Parathyroid adenoma (tissue), 2 donors: ENCODE results near the gene CDK13.
"Not testable (repeated sequence)": the region's sequence is repeated elsewhere in the genome, so short reads cannot be mapped to it uniquely, and the experiment has no call there.

Experiments
- H2AFZ ChIP-seq: fragments of 300-600 bp; sonication (generic); one replicate; pipeline ENCODE4 v1.7.0; 2017; ENCODE audit warnings: antibody characterized with exemption, mild to moderate bottlenecking
- H3K27ac ChIP-seq: fragments of 300-600 bp; sonication (generic); one replicate; pipeline ENCODE4 v1.7.0; 2017
- H3K27me3 ChIP-seq: fragments of 300-600 bp; sonication (generic); one replicate; pipeline ENCODE4 v1.7.0; 2017; ENCODE audit warnings: low read length; ENCODE audit not compliant: control insufficient read depth, insufficient read depth
- H3K36me3 ChIP-seq: fragments of 300-600 bp; sonication (generic); one replicate; pipeline ENCODE4 v1.7.0; 2017; ENCODE audit warnings: low read length; ENCODE audit not compliant: control insufficient read depth, insufficient read depth
- H3K4me1 ChIP-seq: fragments of 300-600 bp; sonication (generic); one replicate; pipeline ENCODE4 v1.7.0; 2017; ENCODE audit warnings: control low read depth
- H3K4me2 ChIP-seq: fragments of 300-600 bp; sonication (generic); one replicate; pipeline ENCODE4 v1.7.0; 2017; ENCODE audit warnings: low read length
- H3K4me3 ChIP-seq: fragments of 300-600 bp; sonication (generic); one replicate; pipeline ENCODE4 v1.7.0; 2017; ENCODE audit warnings: low read depth, low read length
- H3K79me2 ChIP-seq: fragments of 300-600 bp; sonication (generic); one replicate; pipeline ENCODE4 v1.7.0; 2017; ENCODE audit warnings: control low read depth
- H3K9ac ChIP-seq: fragments of 300-600 bp; sonication (generic); one replicate; pipeline ENCODE4 v1.7.0; 2017; ENCODE audit warnings: mild to moderate bottlenecking
- H3K9me3 ChIP-seq: fragments of 300-600 bp; sonication (generic); one replicate; pipeline ENCODE4 v1.7.0; 2017; ENCODE audit warnings: low read length; ENCODE audit not compliant: control insufficient read depth
- CTCF ChIP-seq: fragments of 300-600 bp; sonication (generic); IDR thresholded peaks from one replicate; pipeline ENCODE4 v1.7.0; 2017; ENCODE audit warnings: antibody characterized with exemption, mild to moderate bottlenecking
- donor health status: primary hyperparathyroidism.

CDK13 gene

GRCh38 chr7:39910108-39910869 is 39.8 kb upstream of the CDK13 start:
- Histone ChIP-seq H3K9ac (no peak overlapping the region), H3K27ac (no peak overlapping the region), H2AFZ (no peak overlapping the region), H3K4me3 (no peak overlapping the region), H3K9me3 (no peaks in the 10 kb centered on the region), H3K79me2 (no peaks in the 10 kb centered on the region), H3K36me3 (no peaks in the 10 kb centered on the region), H3K4me1 (no peaks in the 10 kb centered on the region), H3K27me3 (no peaks in the 10 kb centered on the region), H3K4me2 (no peak overlapping the region)
- TF ChIP-seq CTCF = no peak

GRCh38 chr7:39911167-39911566 is 38.9 kb upstream of the CDK13 start:
- Histone ChIP-seq H3K27me3 (no peaks in the 10 kb centered on the region), H2AFZ (no peak overlapping the region), H3K4me2 (no peak overlapping the region), H3K4me3 (no peak overlapping the region), H3K79me2 (no peaks in the 10 kb centered on the region), H3K4me1 (no peaks in the 10 kb centered on the region), H3K27ac (no peak overlapping the region), H3K9me3 (no peaks in the 10 kb centered on the region), H3K36me3 (no peaks in the 10 kb centered on the region), H3K9ac (no peak overlapping the region)
- no peak for TF ChIP-seq CTCF

GRCh38 chr7:39915847-39916246 is 34.2 kb upstream of the CDK13 start:
- H3K4me1 ChIP-seq, H3K4me2 ChIP-seq, H3K79me2 ChIP-seq, H2AFZ ChIP-seq, H3K9me3 ChIP-seq, H3K27ac ChIP-seq, H3K27me3 ChIP-seq, H3K4me3 ChIP-seq, H3K9ac ChIP-seq, H3K36me3 ChIP-seq: not testable (repeated sequence)

GRCh38 chr7:39919646-39920045 is 30.4 kb upstream of the CDK13 start:
- no peaks in the 10 kb centered on the region for H3K9me3 ChIP-seq
- H2AFZ ChIP-seq = no peak overlapping the region
- no peak overlapping the region for H3K27ac ChIP-seq
- H3K36me3 ChIP-seq = no peaks in the 10 kb centered on the region
- no peak overlapping the region for H3K4me2 ChIP-seq
- H3K27me3 ChIP-seq = no peaks in the 10 kb centered on the region
- H3K4me3 ChIP-seq = no peak overlapping the region
- no peak overlapping the region for H3K9ac ChIP-seq
- no peak for TF ChIP-seq CTCF
- no peaks in the 10 kb centered on the region for H3K4me1 ChIP-seq
- no peaks in the 10 kb centered on the region for H3K79me2 ChIP-seq

- no peaks in the 10 kb centered on the region for H3K36me3 ChIP-seq
- no peaks in the 10 kb centered on the region for H3K27me3 ChIP-seq
- no peaks in the 10 kb centered on the region for H3K4me1 ChIP-seq
- no peaks in the 10 kb centered on the region for H3K79me2 ChIP-seq
- H3K27ac ChIP-seq = no peak overlapping the region
- H3K9ac ChIP-seq = no peak overlapping the region
- TF ChIP-seq CTCF = no peak
- H3K9me3 ChIP-seq = no peaks in the 10 kb centered on the region
- no peak overlapping the region for H3K4me3 ChIP-seq
- H3K4me2 ChIP-seq = no peak overlapping the region
- no peak overlapping the region for H2AFZ ChIP-seq
These were observed 28.4 kb upstream of the CDK13 start for GRCh38 chr7:39921506-39922175.
